ENCODE measurements around the gene ITM2B. TPM values are rescaled to one million over a fixed set of nuclear protein-coding genes. Genes with fewer than 3 reads are reported as not detected.
"Not testable (repeated sequence)": the region's sequence is repeated elsewhere in the genome, so short reads cannot be mapped to it uniquely, and the experiment has no call there.

The ITM2B gene
- total and polyA plus RNA-seq, 4 donors, result 371 to 853 (median 469) TPM

DNA sequence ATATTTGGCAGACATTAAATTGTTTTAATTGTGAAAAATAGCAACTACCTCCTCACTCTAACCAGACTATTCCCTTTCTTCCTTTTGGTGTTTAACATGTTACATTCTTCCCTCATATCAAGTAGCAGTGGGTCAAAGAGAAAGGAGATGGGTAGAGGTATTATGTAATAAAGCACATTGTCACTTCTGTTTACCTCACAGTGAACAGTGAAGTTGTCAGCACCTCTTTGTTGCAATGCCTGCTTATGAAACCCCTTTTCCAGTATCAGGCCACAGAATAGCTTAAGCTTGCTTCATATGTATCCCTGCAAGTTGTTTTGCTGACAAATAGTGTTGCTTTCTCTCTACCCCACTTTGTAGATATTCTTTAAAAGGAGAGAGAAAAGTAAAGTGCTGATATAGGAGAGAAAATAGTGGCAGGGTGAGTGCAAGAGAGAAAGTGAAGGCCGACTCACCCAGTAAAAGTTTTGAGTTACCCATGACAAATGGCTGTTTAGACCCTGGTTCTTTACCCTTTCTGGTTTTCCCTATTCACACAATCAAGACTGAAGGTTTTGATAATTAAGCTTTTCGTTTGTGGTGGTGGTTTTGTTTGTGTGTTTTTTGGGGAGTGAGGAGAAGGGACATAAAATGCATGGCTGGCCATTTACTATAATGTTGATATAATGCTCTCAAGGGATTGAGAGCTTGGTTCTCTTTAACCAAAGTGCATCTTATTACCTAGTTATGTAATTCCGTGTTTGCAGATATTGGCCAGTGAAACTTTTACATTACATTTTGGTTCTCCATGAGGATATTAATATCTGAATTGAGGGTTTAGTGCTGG lies 3.7 kb downstream of the ITM2B start:
- ATAC-seq (ENCODE audit: insufficient read depth, low FRiP score), result no peak
- WGBS, 2 donors, result 24 to 36% methylated on average over 3 of the region's 3 CpGs
- Histone ChIP-seq H3K27me3 (ENCODE audit: control insufficient read depth in 3 of 3, insufficient read depth in 3 of 3, low read length in 2 of 3) (no peaks in the 10 kb centered on the region), H3K4me3 (no peak overlapping the region), H3K9ac (ENCODE audit: insufficient read depth in 1 of 2, low read length in 2 of 2) (peak overlapping the region in 1 of 2 donors; percentile 98), H3K9me3 (ENCODE audit: control insufficient read depth in 4 of 4, insufficient read depth in 3 of 4, low read length in 3 of 4) (no peaks in the 10 kb centered on the region), H3K4me1 (ENCODE audit: control insufficient read depth in 5 of 5, insufficient read depth in 5 of 5, low read length in 5 of 5) (peaks cover 11 to 41% (median 18%) of the 10 kb centered on the region in 5 donors), H3K36me3 (ENCODE audit: control insufficient read depth in 4 of 4, insufficient read depth in 4 of 4, low read length in 4 of 4) (peaks cover 2 to 8% (median 5%) of the 10 kb centered on the region in 4 donors), H3K27ac (ENCODE audit: low read depth in 1 of 2, low read length in 1 of 2) (peak overlapping the region in 1 of 2 donors; percentile 33)
- DNase-seq, result no peak
- TF ChIP-seq, protein P1, sequence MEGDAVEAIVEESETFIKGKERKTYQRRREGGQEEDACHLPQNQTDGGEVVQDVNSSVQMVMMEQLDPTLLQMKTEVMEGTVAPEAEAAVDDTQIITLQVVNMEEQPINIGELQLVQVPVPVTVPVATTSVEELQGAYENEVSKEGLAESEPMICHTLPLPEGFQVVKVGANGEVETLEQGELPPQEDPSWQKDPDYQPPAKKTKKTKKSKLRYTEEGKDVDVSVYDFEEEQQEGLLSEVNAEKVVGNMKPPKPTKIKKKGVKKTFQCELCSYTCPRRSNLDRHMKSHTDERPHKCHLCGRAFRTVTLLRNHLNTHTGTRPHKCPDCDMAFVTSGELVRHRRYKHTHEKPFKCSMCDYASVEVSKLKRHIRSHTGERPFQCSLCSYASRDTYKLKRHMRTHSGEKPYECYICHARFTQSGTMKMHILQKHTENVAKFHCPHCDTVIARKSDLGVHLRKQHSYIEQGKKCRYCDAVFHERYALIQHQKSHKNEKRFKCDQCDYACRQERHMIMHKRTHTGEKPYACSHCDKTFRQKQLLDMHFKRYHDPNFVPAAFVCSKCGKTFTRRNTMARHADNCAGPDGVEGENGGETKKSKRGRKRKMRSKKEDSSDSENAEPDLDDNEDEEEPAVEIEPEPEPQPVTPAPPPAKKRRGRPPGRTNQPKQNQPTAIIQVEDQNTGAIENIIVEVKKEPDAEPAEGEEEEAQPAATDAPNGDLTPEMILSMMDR (IDR thresholded peaks at IDR 0.05; ENCODE audit: control extremely low read depth, extremely low read depth), result no peak

DNA sequence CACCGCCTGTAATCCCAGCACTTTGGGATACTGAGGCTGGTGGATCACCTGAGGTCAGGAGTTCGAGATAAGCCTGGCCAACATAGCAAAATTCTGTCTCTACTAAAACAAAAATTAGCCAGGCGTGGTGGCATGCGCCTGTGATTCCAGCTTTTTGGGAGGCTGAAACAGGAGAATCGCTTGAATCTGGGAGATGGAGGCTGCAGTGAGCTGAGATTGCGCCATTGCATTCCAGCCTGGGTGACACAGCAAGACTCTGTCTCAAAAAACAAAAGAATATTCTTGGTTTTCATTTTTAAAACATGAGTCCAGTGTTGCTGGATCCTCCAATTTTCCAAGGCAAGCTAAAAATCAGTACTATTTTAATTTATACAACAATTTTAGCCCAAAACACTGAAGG lies 6.4 kb downstream of the ITM2B start:
- not testable (repeated sequence) for DNase-seq; H3K4me3 ChIP-seq; H3K9ac ChIP-seq (ENCODE audit: insufficient read depth in 1 of 2, low read length in 2 of 2); H3K36me3 ChIP-seq (ENCODE audit: control insufficient read depth in 4 of 4, insufficient read depth in 4 of 4, low read length in 4 of 4); ATAC-seq (ENCODE audit: insufficient read depth, low FRiP score); H3K9me3 ChIP-seq (ENCODE audit: control insufficient read depth in 4 of 4, insufficient read depth in 3 of 4, low read length in 3 of 4); H3K27me3 ChIP-seq (ENCODE audit: control insufficient read depth in 3 of 3, insufficient read depth in 3 of 3, low read length in 2 of 3)
- Histone ChIP-seq H3K27ac (ENCODE audit: low read depth in 1 of 2, low read length in 1 of 2) (peak overlapping the region in 1 of 2 donors; percentile 31), H3K4me1 (ENCODE audit: control insufficient read depth in 5 of 5, insufficient read depth in 5 of 5, low read length in 5 of 5) (peaks cover 8 to 35% (median 14%) of the 10 kb centered on the region in 5 donors)
- 96 to 97% methylated on average over 6 of the region's 6 CpGs for WGBS, 2 donors

DNA sequence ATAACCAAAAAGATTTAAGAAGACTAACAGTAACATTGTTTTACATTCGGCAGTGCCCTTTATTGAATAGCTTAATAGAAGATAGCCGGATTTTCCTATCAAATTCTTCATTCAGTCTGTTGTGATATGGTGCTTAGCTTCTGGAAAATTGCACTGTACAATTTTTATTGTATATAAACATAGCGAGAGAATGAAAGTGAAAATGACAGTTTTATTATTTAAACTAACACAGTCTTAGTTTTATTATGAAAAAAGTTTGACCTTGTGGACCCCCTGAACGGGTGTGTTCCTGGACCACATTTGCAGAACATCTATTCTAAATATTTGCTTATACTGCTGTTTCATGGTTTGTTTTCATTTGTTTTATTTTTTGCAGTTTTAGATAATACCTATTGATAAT lies 8.6 kb downstream of the ITM2B start:
- Histone ChIP-seq H3K4me1 (ENCODE audit: control insufficient read depth in 5 of 5, insufficient read depth in 5 of 5, low read length in 5 of 5) (peaks cover under 1 to 19% (median 8%) of the 10 kb centered on the region in 5 donors), H3K9me3 (ENCODE audit: control insufficient read depth in 4 of 4, insufficient read depth in 3 of 4, low read length in 3 of 4) (no peaks in the 10 kb centered on the region), H3K27me3 (ENCODE audit: control insufficient read depth in 3 of 3, insufficient read depth in 3 of 3, low read length in 2 of 3) (no peaks in the 10 kb centered on the region), H3K9ac (ENCODE audit: insufficient read depth in 1 of 2, low read length in 2 of 2) (no peak overlapping the region), H3K4me3 (no peak overlapping the region), H3K36me3 (ENCODE audit: control insufficient read depth in 4 of 4, insufficient read depth in 4 of 4, low read length in 4 of 4) (peaks cover 0 to 7% (median 2%) of the 10 kb centered on the region in 4 donors), H3K27ac (ENCODE audit: low read depth in 1 of 2, low read length in 1 of 2) (no peak overlapping the region)
- TF ChIP-seq, protein P1 (IDR thresholded peaks at IDR 0.05; ENCODE audit: control extremely low read depth, extremely low read depth), result no peak
- DNase-seq (no peak), ATAC-seq (ENCODE audit: insufficient read depth, low FRiP score) (no peak)
- WGBS, 2 donors, result 55 to 77% methylated on average over 4 of the region's 4 CpGs

DNA sequence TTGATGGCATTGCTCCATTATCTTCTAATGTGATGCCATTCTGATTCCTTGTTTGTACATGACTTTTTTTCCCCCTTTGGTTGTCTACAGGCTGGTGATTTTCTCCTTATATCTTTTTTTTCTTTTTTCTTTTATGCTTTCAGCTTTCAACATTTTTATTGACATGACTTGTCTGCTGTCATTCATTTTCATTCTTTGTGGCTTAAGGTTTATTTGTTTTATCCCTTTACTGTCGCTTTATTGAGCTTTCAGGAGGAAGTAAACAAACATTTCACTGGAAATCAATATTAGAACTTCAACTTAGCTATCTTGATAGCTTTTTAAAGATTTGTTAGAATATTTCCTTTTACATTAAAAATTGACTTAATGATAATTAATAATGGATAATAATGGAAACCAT lies 9.7 kb downstream of the ITM2B start:
- Histone ChIP-seq H3K36me3 (ENCODE audit: control insufficient read depth in 4 of 4, insufficient read depth in 4 of 4, low read length in 4 of 4) (peaks cover 0 to 7% (median 2%) of the 10 kb centered on the region in 4 donors), H3K27ac (ENCODE audit: low read depth in 1 of 2, low read length in 1 of 2) (no peak overlapping the region), H3K9me3 (ENCODE audit: control insufficient read depth in 4 of 4, insufficient read depth in 3 of 4, low read length in 3 of 4) (no peaks in the 10 kb centered on the region), H3K4me1 (ENCODE audit: control insufficient read depth in 5 of 5, insufficient read depth in 5 of 5, low read length in 5 of 5) (peaks cover 0 to 13% (median 5%) of the 10 kb centered on the region in 5 donors), H3K27me3 (ENCODE audit: control insufficient read depth in 3 of 3, insufficient read depth in 3 of 3, low read length in 2 of 3) (no peaks in the 10 kb centered on the region), H3K9ac (ENCODE audit: insufficient read depth in 1 of 2, low read length in 2 of 2) (no peak overlapping the region), H3K4me3 (no peak overlapping the region)
- TF ChIP-seq, protein P1 (IDR thresholded peaks at IDR 0.05; ENCODE audit: control extremely low read depth, extremely low read depth), result no peak
- 62 to 74% methylated on average over 1 of the region's 1 CpG for WGBS, 2 donors
- ATAC-seq (ENCODE audit: insufficient read depth, low FRiP score), result no peak
- no peak for DNase-seq
